G401 (cell line): Measurements from ENCODE around the gene MED8. TPM values are rescaled to one million over a fixed set of nuclear protein-coding genes. Genes with fewer than 3 reads are reported as not detected.
"Not testable (repeated sequence)": the region's sequence is repeated elsewhere in the genome, so short reads cannot be mapped to it uniquely, and the experiment has no call there.

Experiments
- DNase-seq: peaks from one replicate; pipeline ENCODE4 v3.0.0-alpha.2; 2015; ENCODE audit warnings: low spot score
- in situ Hi-C: cut with HindIII; loops from 2 replicates; pipeline ENCODE4 v1.10.0; 2016; ENCODE audit warnings: low sequenced_read_pairs, mixed read lengths
- total RNA-seq: library from RNA; depleted of rRNA; stranded (reverse); fragments of >200 nt; shearing (Covaris generic); gene quantifications from 2 replicates; pipeline ENCODE4 v1.2.3, GENCODE V29; 2014

Gene MED8
- total RNA-seq, 1 experiment from 2014 or later = 36.2 TPM

DNA sequence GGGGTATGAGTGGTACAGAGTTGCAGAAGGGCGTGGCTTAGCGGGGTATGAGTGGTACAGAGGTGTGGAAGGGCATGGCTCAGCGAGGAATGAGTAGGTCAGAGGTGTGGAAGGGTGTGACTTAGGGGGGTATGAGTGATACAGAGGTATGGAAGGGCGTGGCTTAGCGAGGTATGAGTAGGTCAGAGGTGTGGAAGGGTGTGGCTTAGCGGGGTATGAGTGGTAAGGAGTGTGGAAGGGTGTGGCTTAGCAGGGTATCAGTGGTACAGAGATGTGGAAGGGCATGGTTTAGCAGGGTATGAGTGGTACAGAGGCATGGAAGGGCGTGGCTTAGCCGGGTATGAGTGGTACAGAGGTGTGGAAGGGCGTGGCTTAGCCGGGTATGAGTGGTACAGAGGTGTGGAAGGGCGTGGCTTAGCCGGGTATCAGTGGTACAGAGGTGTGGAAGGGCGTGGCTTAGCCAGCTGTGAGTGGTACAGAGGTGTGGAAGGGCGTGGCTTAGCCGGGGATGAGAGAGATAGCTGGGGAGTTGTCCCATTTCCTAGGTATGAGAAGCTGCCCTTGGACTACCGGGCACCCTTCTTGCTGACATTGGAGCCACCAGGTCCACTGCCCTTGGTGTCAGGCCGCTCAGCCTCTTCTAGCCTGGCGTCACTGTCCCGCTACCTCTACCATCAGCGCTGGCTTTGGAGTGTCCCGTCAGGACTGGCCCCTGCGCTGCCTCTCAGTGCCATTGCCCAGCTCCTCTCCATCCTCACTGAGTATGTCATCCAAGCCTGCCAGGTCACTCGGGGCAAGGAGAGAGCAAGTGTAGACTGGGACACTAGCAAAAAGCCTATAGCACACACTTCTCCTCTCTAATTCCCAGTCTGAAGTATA is 34.3 kb upstream of the MED8 start:
- no peak for DNase-seq
- in situ Hi-C loops = no loop called here

GRCh38 chr1:43422995-43423671 is 33.5 kb upstream of the MED8 start:
- no peak for DNase-seq
- in situ Hi-C loops = no loop called here

DNA sequence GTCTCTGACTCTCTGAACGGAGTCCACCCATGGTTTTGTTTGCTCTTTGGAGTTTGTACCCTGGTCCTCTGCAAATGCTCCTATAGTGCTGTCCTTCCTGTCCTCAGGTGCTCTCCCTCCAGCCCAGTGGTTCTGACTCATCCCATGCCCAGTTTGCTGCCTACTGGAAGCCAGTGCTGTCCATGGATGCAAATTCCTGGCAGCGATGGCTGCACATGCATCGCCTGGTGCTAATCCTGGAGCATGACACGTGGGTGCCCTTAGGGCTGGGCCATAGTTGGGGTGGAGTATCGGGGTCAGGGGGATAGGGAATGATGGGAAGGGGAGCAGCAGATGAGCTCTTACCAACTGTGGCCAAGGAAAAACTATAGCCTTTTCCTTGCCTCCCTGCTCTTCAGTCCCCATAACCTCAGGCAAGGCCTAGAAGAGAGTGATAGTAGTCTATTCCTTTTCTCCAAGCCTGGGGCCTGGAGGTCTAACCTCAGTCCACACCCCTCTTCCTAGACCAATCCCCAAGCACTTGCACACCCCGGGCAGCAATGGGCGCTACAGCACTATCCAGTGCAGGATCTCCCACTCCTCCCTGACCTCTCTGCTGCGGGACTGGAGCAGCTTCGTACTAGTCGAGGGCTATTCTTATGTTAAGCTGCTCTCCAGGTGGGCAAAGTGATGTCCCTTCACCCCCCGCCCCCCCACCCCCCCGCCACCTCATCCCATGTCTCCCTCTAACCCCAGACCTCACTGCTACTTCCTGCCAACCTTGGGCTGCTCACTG is 32.6 kb upstream of the MED8 start:
- in situ Hi-C loops = no loop called here
- no peak for DNase-seq

DNA sequence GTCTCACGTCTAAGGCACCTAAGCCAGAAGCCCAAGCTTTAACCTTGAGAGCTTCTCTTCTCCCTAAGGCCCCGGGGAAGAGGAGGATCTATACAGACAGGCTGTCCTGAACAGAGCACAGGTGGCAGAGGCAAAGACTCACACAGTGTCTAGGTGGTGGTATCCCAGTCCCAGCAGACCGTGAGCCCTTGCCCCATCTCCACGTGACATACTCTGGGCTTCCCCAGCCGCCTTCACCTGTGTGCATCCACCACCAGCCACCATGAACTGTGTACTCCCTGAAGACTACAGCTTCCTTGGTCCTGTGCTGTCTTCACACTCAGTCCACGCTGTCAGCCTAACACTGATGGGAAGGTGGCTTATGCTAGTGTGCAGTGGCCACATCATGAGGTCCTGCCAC is 31.8 kb upstream of the MED8 start:
- in situ Hi-C loops = no loop called here
- DNase-seq = no peak

- in situ Hi-C loops = no loop called here
These were observed 31.3 kb upstream of the MED8 start for GRCh38 chr1:43420874-43421273.

DNA sequence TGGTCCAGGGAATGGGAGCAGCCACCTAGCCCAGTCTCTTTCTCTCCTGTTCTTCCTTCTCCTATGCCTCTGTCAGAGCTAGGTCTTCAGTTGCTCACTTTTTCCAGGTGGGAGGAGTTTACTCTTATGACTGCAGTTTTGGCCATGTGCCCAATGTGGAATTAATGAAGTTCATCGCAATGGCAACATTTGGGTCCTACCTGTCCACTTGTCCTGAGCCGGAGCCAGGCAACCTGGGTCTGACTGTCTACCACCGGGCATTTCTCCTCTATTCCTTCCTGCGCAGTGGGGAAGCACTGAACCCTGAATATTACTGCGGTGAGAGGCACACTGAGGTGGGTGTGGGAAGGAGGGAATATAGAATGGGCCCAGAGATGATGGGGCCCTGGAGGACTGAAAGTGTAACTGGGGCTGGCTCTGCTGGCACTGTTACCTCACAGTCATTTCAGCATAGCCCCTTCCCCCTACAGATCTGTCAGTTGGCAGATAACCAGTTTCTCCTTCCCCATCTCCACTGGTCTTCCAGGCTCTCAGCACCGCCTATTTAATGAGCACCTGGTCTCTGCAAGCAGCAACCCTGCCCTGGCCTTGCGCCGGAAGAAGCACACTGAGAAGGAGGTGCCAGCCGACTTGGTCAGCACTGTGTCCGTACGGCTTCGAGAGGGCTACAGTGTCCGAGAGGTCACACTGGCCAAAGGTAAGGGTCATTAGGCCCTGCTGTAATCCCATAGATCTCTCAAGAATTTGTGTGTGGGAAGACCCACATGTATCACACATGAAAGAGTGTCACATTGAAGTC is 30.2 kb upstream of the MED8 start:
- DNase-seq = no peak
- in situ Hi-C loops = no loop called here

More at GRCh38 chr1:43420874-43421273, 31.3 kb upstream of the MED8 start:
- DNase-seq = no peak

DNA sequence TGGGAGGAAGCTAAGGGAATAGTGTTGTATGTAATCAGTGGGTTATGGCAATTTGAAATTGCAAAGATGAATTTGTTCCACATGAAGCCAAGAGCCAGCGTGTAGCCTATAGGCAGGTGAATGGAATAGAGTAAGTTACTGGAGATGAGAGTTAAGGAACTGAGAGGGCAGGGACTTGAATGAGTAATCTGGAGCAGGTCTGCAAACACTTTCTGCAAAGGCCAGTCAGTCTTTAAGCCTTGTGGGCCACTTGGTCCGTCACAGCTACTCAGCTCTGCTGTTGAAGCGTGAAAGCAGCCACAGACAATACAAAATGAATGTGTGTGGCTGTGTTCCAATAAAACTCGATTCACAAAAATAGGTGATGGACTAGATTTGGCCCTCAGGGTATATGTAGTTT is 29.3 kb upstream of the MED8 start:
- DNase-seq = no peak
- in situ Hi-C loops = no loop called here

- in situ Hi-C loops = no loop called here
- no peak for DNase-seq
These were observed 26.3 kb upstream of the MED8 start for GRCh38 chr1:43415901-43416300.

DNA sequence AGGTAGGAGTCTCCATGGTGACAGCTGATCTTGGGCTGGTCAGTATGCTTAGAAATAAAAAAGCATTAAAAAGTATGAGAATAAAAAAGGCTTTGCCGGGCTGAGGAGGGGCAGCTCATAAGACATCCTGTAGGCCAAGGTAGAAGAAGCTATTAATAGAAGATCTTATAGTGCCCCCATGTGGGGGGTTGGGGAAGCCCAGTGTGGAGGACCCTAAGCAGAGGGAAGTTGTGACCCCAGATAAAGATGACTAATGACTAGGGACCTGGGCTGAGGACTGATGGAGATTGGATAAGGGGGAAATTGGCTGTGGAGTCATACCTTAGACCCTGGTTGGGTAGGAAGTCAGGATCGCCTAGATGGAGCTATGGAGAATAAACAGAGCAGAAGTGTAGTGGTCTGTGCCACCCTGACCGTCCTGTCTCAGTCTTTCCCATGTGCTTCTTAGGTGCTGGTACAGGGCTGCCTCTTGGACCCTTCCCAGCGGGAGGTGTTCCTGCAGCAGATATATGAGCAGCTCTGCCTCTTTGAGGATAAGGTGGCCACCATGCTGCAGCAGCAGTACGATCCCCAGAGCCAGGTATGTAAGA is 25.1 kb upstream of the MED8 start:
- in situ Hi-C loops = no loop called here
- DNase-seq = peak; percentile 68

DNA sequence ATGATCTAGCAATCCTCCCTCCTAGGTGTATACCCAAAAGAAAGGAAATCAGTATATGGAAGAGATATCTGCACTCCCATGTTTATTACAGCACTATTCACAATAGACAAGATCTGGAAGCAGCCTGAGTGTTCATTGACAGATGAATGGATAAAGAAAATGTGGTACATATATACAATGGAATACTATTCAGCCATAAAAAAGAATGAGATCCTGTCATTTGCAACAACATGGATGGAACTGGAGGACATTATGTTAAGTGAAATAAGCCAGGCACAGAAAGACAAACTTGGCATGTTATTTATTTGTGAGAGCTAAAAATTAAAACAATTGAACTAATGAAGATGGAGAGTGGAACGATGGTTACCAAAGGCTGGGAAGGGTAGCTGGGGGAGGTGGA is 23.8 kb upstream of the MED8 start:
- in situ Hi-C loops, DNase-seq: not testable (repeated sequence)

DNA sequence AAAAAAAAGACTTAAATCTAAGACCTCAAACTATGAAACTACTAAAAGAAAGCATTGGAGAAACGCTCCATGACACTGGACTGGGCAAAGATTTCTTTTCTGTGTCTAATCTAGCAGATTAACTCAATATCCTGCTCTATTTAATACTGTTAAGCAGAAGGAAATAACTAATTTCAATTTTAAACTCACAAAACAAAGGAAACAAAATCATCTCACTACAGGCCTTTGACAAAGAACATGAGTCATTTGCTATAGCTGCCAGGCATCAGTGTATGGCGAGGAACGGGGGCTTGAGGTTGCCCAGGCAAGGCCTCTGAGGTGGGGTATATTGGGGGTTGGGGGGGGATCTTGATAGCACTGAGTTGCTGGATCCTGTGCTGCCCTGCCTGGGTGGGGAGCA is 21.0 kb upstream of the MED8 start:
- no peak for DNase-seq
- in situ Hi-C loops = no loop called here

GRCh38 chr1:43405876-43406234 is 16.3 kb upstream of the MED8 start:
- no peak for DNase-seq
- in situ Hi-C loops = no loop called here

GRCh38 chr1:43405219-43405875 is 15.7 kb upstream of the MED8 start:
- in situ Hi-C loops = no loop called here
- DNase-seq = no peak

DNA sequence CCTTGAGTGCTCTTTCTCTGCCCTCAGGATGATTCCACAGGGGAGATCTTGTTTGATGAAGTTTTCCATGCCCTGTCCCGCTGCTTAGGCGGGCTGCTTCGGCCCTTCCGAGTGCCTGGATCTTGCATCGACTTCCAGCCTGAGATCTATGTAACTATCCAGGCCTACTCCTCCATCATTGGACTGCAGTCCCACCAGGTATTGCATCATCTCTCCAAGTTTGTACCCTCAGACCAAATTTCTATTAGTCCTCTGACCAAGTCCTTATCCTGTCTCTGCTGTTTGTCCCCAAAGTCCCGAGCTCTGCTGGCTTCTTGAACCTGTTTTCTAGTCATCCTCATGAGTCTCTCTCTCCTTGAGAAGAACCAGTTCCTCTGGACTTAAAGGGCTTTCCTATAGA is 14.8 kb upstream of the MED8 start:
- no peak for DNase-seq
- in situ Hi-C loops = no loop called here

DNA sequence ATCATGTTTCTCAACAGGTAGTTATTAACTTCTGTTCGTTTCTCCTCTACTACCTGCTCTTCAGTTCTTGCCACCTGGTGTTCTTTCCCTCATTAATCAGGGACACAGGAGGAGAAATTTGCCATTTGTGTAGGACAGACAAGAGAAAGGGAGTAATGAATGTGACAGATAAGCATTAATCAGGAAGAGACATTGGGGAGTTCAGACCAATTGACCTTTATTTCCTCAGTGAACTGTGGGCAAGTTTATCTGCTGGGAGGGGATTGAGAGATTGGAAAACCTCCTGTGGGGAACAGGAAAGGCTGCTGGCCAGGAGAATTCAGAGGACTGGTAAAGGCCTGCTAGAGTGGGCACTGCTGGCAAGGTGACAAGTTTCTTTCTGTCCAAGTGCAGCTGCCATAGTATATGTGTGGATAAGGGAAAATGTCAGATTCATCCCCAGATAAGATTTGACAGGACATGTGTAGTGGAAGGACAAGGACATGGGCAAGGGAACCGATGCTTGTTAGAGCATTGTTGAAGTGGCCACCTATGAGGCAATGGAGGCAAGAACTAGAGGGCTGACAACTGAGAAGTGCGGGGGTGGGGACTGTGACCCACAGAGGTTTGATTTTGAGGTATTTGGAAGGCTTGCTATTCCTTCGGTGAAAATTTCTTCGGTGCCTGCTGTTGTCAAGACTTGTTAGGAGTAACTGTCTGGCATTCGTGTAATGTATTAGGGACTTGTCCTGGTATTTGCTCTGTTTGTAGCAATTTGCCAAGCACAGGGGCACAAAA is 12.7 kb upstream of the MED8 start:
- in situ Hi-C loops = no loop called here
- DNase-seq = no peak

- DNase-seq, in situ Hi-C loops: not testable (repeated sequence)
These were observed 10.8 kb upstream of the MED8 start for GRCh38 chr1:43400441-43400840.

GRCh38 chr1:43398227-43398626 is 8.6 kb upstream of the MED8 start:
- in situ Hi-C loops = no loop called here
- DNase-seq = no peak

GRCh38 chr1:43396059-43396458 is 6.5 kb upstream of the MED8 start:
- in situ Hi-C loops = no loop called here
- no peak for DNase-seq
